Loucy (cell line): Measurements from ENCODE around the gene SETMAR.

Source experiments
- H2AFZ ChIP-seq: fragments of 200-600 bp; sonication (generic); 2 replicates; pipeline ENCODE4 v1.6.0; 2016; ENCODE audit warnings: antibody characterized with exemption, mild to moderate bottlenecking, low read length, moderate library complexity
- H3F3A ChIP-seq: fragments of 200-600 bp; 2 replicates; pipeline ENCODE4 v1.6.0; 2016; ENCODE audit warnings: antibody characterized with exemption, low read depth, mild to moderate bottlenecking
- H3K27me3 ChIP-seq: fragments of 200-600 bp; sonication (generic); 2 replicates; pipeline ENCODE4 v1.6.1; 2014; ENCODE audit warnings: low read length, mild to moderate bottlenecking; ENCODE audit not compliant: insufficient read depth, poor library complexity, severe bottlenecking
- H3K36me3 ChIP-seq: fragments of 200-600 bp; sonication (generic); 2 replicates; pipeline ENCODE4 v1.6.1; 2016; ENCODE audit warnings: low read length; ENCODE audit not compliant: insufficient read depth
- H3K4me1 ChIP-seq: fragments of 200-600 bp; sonication (generic); 2 replicates; pipeline ENCODE4 v1.5.1; 2014; ENCODE audit warnings: low read length, mild to moderate bottlenecking; ENCODE audit not compliant: insufficient read depth, poor library complexity, severe bottlenecking
- H3K4me2 ChIP-seq: fragments of 200-600 bp; sonication (generic); 2 replicates; pipeline ENCODE4 v1.6.0; 2014; ENCODE audit warnings: antibody characterized with exemption, low read length, low read depth, mild to moderate bottlenecking; ENCODE audit not compliant: poor library complexity, severe bottlenecking
- H3K4me3 ChIP-seq: fragments of 200-600 bp; sonication (generic); 2 replicates; pipeline ENCODE4 v1.5.1; 2014; ENCODE audit warnings: low read length, mild to moderate bottlenecking, mixed read lengths; ENCODE audit not compliant: poor library complexity, severe bottlenecking
- H3K79me2 ChIP-seq: fragments of 200-600 bp; sonication (generic); 2 replicates; pipeline ENCODE4 v1.6.1; 2014; ENCODE audit warnings: low read length; ENCODE audit not compliant: insufficient read depth
- H3K9ac ChIP-seq: fragments of 200-600 bp; sonication (generic); 2 replicates; pipeline ENCODE4 v1.6.0; 2014; ENCODE audit warnings: mild to moderate bottlenecking, low read depth, low read length, moderate library complexity; ENCODE audit not compliant: poor library complexity, severe bottlenecking
- H3K9me2 ChIP-seq: fragments of 200-600 bp; sonication (generic); replicated peaks from 2 replicates; pipeline ENCODE4 v1.6.1; 2016; ENCODE audit warnings: low read depth, low read length, mixed read lengths
- H3K9me3 ChIP-seq: fragments of 200-600 bp; sonication (generic); 2 replicates; pipeline ENCODE4 v1.6.1; 2014; ENCODE audit warnings: mild to moderate bottlenecking, antibody characterized with exemption, low read length, low read depth; ENCODE audit not compliant: insufficient read depth
- H4K20me1 ChIP-seq: fragments of 200-600 bp; sonication (generic); 2 replicates; pipeline ENCODE4 v1.6.0; 2014; ENCODE audit warnings: antibody characterized with exemption, low read length, mild to moderate bottlenecking; ENCODE audit not compliant: insufficient read depth, poor library complexity, severe bottlenecking
- EZH2phosphoT487 ChIP-seq: fragments of 200-600 bp; IDR thresholded peaks from 2 replicates; pipeline ENCODE4 v1.6.1; 2018; ENCODE audit warnings: antibody characterized with exemption, mild to moderate bottlenecking, moderate library complexity, borderline replicate concordance
- TF ChIP-seq, protein P1 (sequence below): fragments of 200-600 bp; sonication (generic); conservative IDR thresholded peaks from 2 replicates; pipeline ENCODE4 v1.5.1; 2014; ENCODE audit warnings: mild to moderate bottlenecking, antibody characterized with exemption, low read length

SETMAR gene

DNA sequence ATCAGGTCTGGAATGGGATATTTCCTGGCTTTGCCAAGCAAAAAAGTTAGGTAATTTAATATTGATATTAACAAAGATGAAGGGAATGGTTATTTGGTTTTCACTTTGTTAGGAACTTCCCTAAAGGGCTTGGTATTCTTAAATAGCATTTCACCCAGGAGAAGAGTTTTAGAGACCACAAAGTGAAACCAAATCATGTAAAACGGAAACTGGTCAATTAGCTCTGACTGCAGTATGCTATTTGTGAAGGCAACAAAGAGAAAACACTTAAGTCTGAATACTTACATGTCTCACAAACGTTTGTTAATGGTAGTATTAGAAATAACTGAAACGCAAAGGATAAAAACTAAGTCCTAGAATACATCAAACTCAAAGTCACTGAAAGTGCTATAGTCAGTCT lies 32.4 kb upstream of the SETMAR start:
- H2AFZ ChIP-seq, result no peak overlapping the region
- H3K4me3 ChIP-seq, result peak overlapping the region; percentile 39
- H3K79me2 ChIP-seq, result no peaks in the 10 kb centered on the region
- no peaks in the 10 kb centered on the region for H4K20me1 ChIP-seq
- H3K27me3 ChIP-seq, result no peaks in the 10 kb centered on the region
- peaks cover 9% of the 10 kb centered on the region for H3K4me1 ChIP-seq
- no peaks in the 10 kb centered on the region for H3K9me2 ChIP-seq
- H3K4me2 ChIP-seq, result peak overlapping the region; percentile 57
- H3K9me3 ChIP-seq, result no peaks in the 10 kb centered on the region
- TF ChIP-seq, protein P1, sequence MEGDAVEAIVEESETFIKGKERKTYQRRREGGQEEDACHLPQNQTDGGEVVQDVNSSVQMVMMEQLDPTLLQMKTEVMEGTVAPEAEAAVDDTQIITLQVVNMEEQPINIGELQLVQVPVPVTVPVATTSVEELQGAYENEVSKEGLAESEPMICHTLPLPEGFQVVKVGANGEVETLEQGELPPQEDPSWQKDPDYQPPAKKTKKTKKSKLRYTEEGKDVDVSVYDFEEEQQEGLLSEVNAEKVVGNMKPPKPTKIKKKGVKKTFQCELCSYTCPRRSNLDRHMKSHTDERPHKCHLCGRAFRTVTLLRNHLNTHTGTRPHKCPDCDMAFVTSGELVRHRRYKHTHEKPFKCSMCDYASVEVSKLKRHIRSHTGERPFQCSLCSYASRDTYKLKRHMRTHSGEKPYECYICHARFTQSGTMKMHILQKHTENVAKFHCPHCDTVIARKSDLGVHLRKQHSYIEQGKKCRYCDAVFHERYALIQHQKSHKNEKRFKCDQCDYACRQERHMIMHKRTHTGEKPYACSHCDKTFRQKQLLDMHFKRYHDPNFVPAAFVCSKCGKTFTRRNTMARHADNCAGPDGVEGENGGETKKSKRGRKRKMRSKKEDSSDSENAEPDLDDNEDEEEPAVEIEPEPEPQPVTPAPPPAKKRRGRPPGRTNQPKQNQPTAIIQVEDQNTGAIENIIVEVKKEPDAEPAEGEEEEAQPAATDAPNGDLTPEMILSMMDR, result no peak
- no peak for TF ChIP-seq EZH2phosphoT487
- no peak overlapping the region for H3K9ac ChIP-seq
- no peaks in the 10 kb centered on the region for H3F3A ChIP-seq
- H3K36me3 ChIP-seq, result no peaks in the 10 kb centered on the region

DNA sequence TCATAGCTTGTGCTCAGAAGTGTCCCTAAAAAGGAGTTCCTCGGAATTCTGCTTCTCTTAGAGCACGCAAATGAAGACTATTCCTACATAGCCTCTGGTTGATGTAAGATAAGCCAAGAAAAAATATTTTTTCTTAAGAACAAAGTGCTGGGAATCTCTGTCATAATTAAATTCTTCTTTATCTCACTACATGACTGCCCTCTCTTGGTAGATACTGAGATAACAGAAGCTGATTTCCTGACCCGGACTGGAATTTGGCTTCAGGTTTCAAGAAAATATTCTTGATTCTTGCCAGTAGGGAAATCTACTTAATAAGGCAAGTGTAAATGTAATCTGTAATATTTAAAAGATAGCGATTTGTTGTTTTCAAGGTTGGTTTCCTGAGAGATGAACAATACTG lies 31.3 kb upstream of the SETMAR start:
- no peaks in the 10 kb centered on the region for H3K79me2 ChIP-seq
- H3K9me2 ChIP-seq, result no peaks in the 10 kb centered on the region

DNA sequence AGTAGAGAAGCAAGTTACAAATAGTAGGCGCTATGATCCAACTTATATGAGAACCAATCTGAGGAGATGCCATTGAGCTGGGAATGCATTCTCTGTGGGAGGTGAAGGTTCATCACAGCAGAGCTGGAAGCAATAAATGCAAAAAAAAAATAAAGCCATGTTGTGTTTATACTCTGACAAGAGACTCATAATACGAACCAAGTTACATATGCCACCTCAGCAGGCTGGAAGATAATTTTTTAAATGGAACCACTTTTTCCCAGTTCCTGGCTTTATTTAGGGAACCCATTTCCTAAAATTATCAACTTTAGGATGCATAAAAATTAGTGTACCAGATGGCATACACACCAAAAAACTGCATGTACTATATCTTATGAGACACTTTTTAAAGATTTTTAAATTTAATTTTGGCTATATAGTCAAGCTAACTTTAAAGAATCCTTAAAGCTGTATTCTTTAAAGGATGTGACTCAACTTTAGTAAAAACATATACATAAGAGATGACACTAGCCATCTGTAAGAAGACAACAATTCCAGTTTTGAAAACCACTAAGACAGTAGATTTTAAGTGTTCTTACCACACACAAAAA lies 23.6 kb upstream of the SETMAR start:
- no peak overlapping the region for H3K9ac ChIP-seq
- no peaks in the 10 kb centered on the region for H3K9me3 ChIP-seq
- H2AFZ ChIP-seq, result no peak overlapping the region
- TF ChIP-seq, protein P1, result no peak
- TF ChIP-seq EZH2phosphoT487, result no peak
- H3K27me3 ChIP-seq, result no peaks in the 10 kb centered on the region
- no peaks in the 10 kb centered on the region for H3K36me3 ChIP-seq
- no peak overlapping the region for H3K4me3 ChIP-seq
- no peaks in the 10 kb centered on the region for H3K79me2 ChIP-seq
- H4K20me1 ChIP-seq, result no peaks in the 10 kb centered on the region
- no peaks in the 10 kb centered on the region for H3F3A ChIP-seq
- no peaks in the 10 kb centered on the region for H3K4me1 ChIP-seq
- H3K9me2 ChIP-seq, result no peaks in the 10 kb centered on the region
- no peak overlapping the region for H3K4me2 ChIP-seq

More for the DNA sequence above, 31.3 kb upstream of the SETMAR start:
- H3K9ac ChIP-seq, result no peak overlapping the region
- H4K20me1 ChIP-seq, result no peaks in the 10 kb centered on the region
- H3K4me2 ChIP-seq, result no peak overlapping the region
- H3K27me3 ChIP-seq, result no peaks in the 10 kb centered on the region
- H3K36me3 ChIP-seq, result no peaks in the 10 kb centered on the region
- H3F3A ChIP-seq, result no peaks in the 10 kb centered on the region
- no peak overlapping the region for H2AFZ ChIP-seq
- H3K9me3 ChIP-seq, result no peaks in the 10 kb centered on the region
- peaks cover 9% of the 10 kb centered on the region for H3K4me1 ChIP-seq
- no peak overlapping the region for H3K4me3 ChIP-seq
- no peak for TF ChIP-seq EZH2phosphoT487
- TF ChIP-seq, protein P1, result peak; percentile 79
